ENCODE data around the gene TUBGCP4. TPM values are rescaled to one million over a fixed set of nuclear protein-coding genes. Genes with fewer than 3 reads are reported as not detected.

Gene TUBGCP4
- polyA plus RNA-seq, 2 of the 4 experiments (the other 2 are of a cell fraction), result 6.7 to 10.4 TPM

DNA sequence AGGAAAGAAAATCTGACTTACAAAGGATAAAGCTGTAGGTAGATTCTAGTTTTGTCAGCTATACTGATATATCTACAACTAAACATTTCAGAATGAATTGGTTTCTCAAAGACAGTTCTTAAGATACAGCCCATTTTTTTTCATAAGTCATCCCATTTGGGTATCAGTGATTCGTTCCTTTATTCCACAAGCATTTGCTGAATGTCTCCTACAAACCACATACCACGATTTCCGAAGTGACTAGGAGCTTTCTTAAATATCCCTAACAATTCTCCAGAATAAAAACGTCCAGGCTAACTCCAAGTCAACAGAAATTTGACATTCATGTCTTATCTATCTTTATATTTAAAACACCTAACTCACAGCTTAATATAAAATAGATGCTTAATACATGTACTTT, 62.3 kb downstream of the TUBGCP4 start:
- no peaks in the 10 kb centered on the region for H3K4me1 ChIP-seq
- no peak for FAIRE-seq
- ATAC-seq, result no peak
- 76% methylated on average over 4 of the region's 4 CpGs for WGBS (ENCODE audit: missing lambda C conversion rate)
- no peak overlapping the region for H3K27ac ChIP-seq
- no peak overlapping the region for H3K4me3 ChIP-seq
- CTCF ChIA-PET, result no interaction called here
- H3K4me2 ChIP-seq, result no peak overlapping the region
- TF ChIP-seq BHLHE40 (IDR thresholded peaks at IDR 0.05; ENCODE audit: low read depth, low read length) (no peak), POLR2A (IDR thresholded peaks at IDR 0.05; ENCODE audit: low read length) (no peak), RAD21 (conservative IDR thresholded peaks at IDR 0.05 in 1 of 2, IDR thresholded peaks at IDR 0.05 in 1 of 2) (no peak), CBX2 (IDR thresholded peaks at IDR 0.05; ENCODE audit: borderline replicate concordance, low read depth) (no peak), HDAC2 (IDR thresholded peaks at IDR 0.05) (no peak), HEYL (CRISPR knock-in tag; IDR thresholded peaks at IDR 0.05) (no peak), JUN (IDR thresholded peaks at IDR 0.05) (no peak), RNF2 (IDR thresholded peaks at IDR 0.05; ENCODE audit: borderline replicate concordance, low read depth) (no peak), MAZ (IDR thresholded peaks at IDR 0.05; ENCODE audit: borderline replicate concordance, low read depth, low read length) (no peak), TFCP2L1 (CRISPR knock-in tag; IDR thresholded peaks at IDR 0.05) (no peak), CHD4 (IDR thresholded peaks at IDR 0.05; ENCODE audit: borderline replicate concordance) (no peak), CHD2 (IDR thresholded peaks at IDR 0.05; ENCODE audit: low read length, partially characterized antibody) (no peak), KDM1A (IDR thresholded peaks at IDR 0.05; ENCODE audit: low read depth) (no peak), TP53 (CRISPR knock-in tag; IDR thresholded peaks at IDR 0.05) (no peak), HOXA7 (CRISPR knock-in tag; IDR thresholded peaks at IDR 0.05) (no peak)
- TF ChIP-seq, protein P1, sequence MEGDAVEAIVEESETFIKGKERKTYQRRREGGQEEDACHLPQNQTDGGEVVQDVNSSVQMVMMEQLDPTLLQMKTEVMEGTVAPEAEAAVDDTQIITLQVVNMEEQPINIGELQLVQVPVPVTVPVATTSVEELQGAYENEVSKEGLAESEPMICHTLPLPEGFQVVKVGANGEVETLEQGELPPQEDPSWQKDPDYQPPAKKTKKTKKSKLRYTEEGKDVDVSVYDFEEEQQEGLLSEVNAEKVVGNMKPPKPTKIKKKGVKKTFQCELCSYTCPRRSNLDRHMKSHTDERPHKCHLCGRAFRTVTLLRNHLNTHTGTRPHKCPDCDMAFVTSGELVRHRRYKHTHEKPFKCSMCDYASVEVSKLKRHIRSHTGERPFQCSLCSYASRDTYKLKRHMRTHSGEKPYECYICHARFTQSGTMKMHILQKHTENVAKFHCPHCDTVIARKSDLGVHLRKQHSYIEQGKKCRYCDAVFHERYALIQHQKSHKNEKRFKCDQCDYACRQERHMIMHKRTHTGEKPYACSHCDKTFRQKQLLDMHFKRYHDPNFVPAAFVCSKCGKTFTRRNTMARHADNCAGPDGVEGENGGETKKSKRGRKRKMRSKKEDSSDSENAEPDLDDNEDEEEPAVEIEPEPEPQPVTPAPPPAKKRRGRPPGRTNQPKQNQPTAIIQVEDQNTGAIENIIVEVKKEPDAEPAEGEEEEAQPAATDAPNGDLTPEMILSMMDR (IDR thresholded peaks at IDR 0.05), result no peak
- POLR2A ChIA-PET, result no interaction called here
- DNase-seq (ENCODE audit: low read depth in 1 of 2, low spot score in 1 of 2), result no peak
- no peaks in the 10 kb centered on the region for H3K9me3 ChIP-seq

- ChIA-PET CTCF (no interaction called here), POLR2A (no interaction called here)
- 86% methylated on average over 3 of the region's 3 CpGs for WGBS (ENCODE audit: missing lambda C conversion rate)
- Histone ChIP-seq H3K9me3 (no peaks in the 10 kb centered on the region), H3K27ac (no peak overlapping the region), H3K4me1 (no peaks in the 10 kb centered on the region), H3K4me2 (no peak overlapping the region), H3K4me3 (no peak overlapping the region)
- no peak for TF ChIP-seq NFE2L2 (conservative IDR thresholded peaks at IDR 0.05; ENCODE audit: low read length)
- TF ChIP-seq POLR2A (IDR thresholded peaks at IDR 0.05; ENCODE audit: low read length), result no peak
- no peak for TF ChIP-seq CBX2 (IDR thresholded peaks at IDR 0.05; ENCODE audit: borderline replicate concordance, low read depth)
- TF ChIP-seq, protein P2, sequence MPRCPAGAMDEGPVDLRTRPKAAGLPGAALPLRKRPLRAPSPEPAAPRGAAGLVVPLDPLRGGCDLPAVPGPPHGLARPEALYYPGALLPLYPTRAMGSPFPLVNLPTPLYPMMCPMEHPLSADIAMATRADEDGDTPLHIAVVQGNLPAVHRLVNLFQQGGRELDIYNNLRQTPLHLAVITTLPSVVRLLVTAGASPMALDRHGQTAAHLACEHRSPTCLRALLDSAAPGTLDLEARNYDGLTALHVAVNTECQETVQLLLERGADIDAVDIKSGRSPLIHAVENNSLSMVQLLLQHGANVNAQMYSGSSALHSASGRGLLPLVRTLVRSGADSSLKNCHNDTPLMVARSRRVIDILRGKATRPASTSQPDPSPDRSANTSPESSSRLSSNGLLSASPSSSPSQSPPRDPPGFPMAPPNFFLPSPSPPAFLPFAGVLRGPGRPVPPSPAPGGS (IDR thresholded peaks at IDR 0.05), result no peak
- TF ChIP-seq KDM5A (IDR thresholded peaks at IDR 0.05), result no peak
- no peak for TF ChIP-seq HES2 (IDR thresholded peaks at IDR 0.05)
- TF ChIP-seq SMC3 (IDR thresholded peaks at IDR 0.05), result no peak
- no peak for TF ChIP-seq FOSB (CRISPR knock-in tag; IDR thresholded peaks at IDR 0.05)
- TF ChIP-seq JUN (IDR thresholded peaks at IDR 0.05), result no peak
- TF ChIP-seq, protein P3, sequence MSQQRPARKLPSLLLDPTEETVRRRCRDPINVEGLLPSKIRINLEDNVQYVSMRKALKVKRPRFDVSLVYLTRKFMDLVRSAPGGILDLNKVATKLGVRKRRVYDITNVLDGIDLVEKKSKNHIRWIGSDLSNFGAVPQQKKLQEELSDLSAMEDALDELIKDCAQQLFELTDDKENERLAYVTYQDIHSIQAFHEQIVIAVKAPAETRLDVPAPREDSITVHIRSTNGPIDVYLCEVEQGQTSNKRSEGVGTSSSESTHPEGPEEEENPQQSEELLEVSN (IDR thresholded peaks at IDR 0.05; ENCODE audit: borderline replicate concordance, low read depth), result no peak
- TF ChIP-seq, protein P4, sequence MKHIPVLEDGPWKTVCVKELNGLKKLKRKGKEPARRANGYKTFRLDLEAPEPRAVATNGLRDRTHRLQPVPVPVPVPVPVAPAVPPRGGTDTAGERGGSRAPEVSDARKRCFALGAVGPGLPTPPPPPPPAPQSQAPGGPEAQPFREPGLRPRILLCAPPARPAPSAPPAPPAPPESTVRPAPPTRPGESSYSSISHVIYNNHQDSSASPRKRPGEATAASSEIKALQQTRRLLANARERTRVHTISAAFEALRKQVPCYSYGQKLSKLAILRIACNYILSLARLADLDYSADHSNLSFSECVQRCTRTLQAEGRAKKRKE (CRISPR knock-in tag; IDR thresholded peaks at IDR 0.05; ENCODE audit: low read depth), result no peak
- no peak for TF ChIP-seq EP300 (IDR thresholded peaks at IDR 0.05)
- TF ChIP-seq HDAC2 (IDR thresholded peaks at IDR 0.05), result no peak
- no peak for TF ChIP-seq RARB (CRISPR knock-in tag; IDR thresholded peaks at IDR 0.05)
- TF ChIP-seq CEBPB (IDR thresholded peaks at IDR 0.05), result no peak
- TF ChIP-seq BHLHE40 (IDR thresholded peaks at IDR 0.05; ENCODE audit: low read depth, low read length), result no peak
- TF ChIP-seq MAFK (IDR thresholded peaks at IDR 0.05; ENCODE audit: partially characterized antibody), result no peak
- no peak for TF ChIP-seq HOXB5 (CRISPR knock-in tag; IDR thresholded peaks at IDR 0.05)
- TF ChIP-seq, protein P1 (IDR thresholded peaks at IDR 0.05), result no peak
- no peak for DNase-seq (ENCODE audit: low read depth in 1 of 2, low spot score in 1 of 2)
- no peak for ATAC-seq
- FAIRE-seq, result no peak
Observed at GRCh38 chr15:43433661-43434303, 62.9 kb downstream of the TUBGCP4 start.
